GM18858 (cell line): Measurements from ENCODE around the gene ZNF774.
A peak's percentile ranks its signal among the peaks of the same experiment; 100 is the strongest.
"Not testable (repeated sequence)": the region's sequence is repeated elsewhere in the genome, so short reads cannot be mapped to it uniquely, and the experiment has no call there.

ENCODE experiments used
- ATAC-seq: cut with Tn5 transposase; IDR thresholded peaks from one replicate; pipeline ENCODE4 v1.9.1; 2021; ENCODE audit not compliant: unreplicated experiment

ZNF774 gene

DNA sequence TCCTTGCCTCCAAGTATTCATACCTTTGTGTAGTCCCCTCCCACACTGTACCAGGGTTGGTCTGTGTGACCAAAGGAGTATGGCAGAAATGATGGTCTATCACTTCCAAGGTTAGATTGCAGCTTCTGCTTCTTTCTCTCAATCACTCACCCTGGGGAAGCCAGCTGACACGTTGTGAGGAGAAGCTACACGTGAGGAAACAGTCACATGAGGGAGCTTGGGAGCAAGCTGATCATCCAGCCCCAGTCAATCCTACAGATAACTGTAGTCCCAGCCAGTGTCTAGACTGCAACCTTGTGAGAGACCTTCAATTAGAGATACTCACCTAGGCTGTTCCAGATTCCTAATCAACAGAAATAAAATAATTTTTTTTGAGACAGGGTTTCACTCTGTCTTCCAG, 6.2 kb upstream of the ZNF774 start:
- ATAC-seq = no peak

DNA sequence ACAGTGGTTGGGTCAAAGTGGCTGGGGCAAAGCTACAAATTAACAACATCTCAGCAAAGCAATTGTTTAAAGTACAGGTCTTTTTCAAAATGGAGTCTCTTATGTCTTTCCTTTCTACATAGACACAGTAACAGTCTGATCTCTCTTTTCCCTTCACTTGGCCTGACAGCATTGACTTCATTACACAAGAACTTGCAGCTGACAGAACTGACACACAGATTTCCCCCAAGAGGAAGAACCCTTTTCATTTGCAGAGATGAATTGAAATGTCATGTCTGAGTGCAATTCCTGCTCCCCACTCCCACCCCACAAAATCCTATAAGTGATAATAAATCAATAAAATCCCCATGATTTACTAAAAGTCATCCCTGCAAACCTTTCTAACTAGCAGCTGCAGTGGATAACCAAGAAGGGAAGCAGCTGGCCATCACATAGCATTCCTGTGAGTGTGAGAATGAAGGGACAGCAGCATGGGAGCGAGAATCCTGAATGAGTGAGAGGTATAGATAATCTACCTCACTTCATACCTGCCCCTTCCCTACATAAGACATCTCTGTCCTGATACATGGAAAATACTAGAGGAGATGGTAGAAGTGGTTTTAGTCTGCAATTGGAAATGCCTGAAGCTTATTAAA, 4.5 kb upstream of the ZNF774 start:
- not testable (repeated sequence) for ATAC-seq

DNA sequence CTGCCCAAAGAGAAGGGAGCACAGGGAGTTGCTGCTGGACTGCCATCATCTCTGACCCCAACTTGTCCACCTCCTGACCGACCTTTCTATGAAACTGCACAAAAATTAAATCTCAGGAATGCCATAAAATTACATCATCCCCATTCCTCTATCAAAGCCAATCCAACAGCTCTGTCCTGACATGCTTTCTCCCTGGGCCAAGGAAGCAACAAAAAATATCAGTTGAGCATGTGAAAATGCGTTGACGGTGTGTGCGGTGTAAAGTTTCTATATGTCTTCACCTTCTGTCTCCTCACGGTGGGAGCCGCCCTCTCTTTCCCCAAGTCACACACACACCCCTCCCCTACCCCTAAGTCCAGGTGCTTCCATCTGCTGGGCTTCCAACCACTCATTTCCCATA, 3.6 kb upstream of the ZNF774 start:
- ATAC-seq = no peak

DNA sequence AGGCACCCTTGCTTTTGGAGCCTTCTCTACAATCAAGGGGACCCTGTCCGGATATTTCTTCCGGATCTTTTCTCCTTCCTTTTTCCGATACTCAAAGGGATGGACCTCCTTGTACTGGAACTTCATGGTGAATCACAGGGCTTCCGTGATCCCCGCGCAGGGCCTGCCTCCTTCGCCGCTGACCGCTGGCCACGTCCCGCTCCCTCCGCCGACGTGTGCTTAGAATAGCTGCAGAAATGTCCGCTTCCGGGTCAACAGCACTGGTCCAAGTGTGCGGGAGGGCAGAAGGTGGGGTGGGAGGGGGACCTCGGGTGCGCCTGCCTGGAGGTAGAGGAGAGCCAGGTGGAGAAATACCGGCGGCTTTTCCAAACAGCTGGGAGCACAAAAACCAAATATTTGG, 3.0 kb upstream of the ZNF774 start:
- ATAC-seq = no peak

DNA sequence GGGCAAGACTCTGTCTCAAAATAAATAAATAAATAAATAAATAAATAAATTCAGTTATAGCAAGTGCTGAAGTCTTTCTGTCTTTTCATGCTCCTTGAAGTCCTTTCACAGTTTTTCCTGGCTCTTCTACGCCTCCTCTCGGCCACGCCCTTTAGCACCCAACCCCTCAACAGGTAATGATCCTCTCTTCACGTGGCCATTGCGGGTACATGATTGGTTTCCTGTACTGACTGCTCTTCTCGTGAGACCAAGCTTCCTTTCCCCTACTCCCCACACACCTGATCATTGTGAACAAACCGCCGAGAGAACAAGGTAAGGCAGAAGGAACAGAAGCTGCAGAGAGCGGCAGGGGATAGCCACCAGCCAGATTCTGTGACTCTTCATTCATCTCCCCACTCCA, 2.3 kb upstream of the ZNF774 start:
- ATAC-seq = no peak

DNA sequence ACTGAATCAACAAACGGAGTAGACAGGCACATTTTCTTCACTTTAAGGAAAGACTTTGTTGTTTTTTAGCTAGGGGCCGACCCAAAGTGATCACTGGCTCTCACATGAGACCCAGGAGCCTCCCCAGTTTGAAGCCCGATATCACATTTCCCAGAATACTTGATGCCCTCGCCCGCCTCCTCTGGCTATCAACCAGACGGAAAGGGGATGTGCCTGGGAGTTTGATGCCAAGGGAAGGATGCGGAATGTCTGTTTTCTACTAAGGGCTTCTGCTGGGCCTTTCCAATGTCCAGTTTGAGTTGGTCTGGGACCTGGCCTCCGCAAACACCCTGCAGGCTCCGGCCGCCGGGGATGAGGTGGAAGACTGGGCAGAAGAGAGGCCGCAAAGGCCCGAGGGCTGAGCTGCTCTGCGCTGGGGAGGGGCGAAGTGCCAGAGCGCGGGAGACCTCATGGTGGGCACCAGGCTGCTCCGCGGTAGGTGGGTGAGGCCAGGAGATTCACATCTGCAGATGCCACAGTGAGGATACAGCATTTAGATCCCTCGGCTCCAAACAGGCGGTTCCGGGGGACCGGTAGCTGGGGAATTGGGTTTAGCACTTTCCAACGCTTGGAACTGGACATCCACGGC, 491 bp upstream of the ZNF774 start:
- no peak for ATAC-seq

DNA sequence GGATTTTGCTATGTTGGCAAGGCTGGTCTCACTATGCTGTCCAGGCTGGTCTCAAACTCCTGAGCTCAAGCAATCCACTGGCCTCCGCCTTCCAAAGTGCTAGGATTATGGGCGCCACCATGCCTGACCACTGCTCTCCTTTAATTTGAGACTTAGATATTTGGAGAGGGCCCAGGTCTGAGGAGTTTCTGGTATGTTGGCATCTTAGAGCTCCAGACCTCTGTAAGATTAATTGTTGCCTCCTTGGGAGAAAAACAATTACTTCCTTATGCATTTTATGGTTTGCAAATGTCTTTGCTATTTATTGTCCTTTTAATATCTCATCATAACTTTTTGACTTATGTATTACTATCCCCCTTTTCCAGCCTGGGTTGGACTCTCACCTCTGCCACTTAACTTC, 2.9 kb downstream of the ZNF774 start:
- ATAC-seq = no peak

DNA sequence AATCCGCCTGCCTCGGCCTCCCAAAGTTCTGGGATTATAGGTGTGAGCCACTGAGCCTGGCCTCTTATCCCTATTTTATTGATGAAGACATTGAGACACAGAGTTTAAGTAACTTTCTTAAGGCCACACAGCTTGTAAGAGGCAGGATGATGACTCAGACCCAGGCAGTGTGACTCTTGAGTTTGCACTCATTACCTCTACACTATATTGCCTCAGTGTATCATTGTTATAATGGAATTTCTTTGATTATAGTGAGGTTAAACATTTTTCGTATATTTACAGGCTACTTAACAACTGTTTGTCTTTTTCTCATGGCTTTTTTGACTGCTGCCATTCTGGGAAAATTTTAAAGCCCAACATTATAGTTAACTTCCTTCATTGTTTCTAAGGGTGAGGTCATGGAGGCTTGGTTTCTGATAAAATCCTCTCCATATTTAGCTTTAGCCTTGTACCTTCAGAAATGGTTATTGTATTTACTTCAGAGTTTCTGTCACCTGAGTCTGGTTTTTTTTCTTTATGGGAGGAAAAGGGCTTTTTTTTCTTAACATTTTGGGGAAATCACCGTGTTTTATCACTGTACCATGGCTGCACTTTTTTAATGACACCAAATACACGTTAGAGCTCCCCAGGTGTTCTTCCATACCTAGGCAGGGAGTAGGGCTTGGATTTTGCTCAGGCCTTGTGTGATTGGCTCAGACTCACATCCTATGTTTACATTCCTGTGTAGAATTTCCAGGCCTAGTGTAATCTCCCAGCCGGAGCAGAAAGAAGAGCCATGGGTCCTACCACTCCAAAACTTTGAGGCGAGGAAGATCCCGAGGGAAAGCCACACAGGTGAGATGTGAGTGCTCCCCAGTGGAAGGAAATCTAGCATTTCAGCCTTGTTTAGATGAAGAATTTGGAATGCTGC, 6.3 kb downstream of the ZNF774 start:
- ATAC-seq = no peak

DNA sequence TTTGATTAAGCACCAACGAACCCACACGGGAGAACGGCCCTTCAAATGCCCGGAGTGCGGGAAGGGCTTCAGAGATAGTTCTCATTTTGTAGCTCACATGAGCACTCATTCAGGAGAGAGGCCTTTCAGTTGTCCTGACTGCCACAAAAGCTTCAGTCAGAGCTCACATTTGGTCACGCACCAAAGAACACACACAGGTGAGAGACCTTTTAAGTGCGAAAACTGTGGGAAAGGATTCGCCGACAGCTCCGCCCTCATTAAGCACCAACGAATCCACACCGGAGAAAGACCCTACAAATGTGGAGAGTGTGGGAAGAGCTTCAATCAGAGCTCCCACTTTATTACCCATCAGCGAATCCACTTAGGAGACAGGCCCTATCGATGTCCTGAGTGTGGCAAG, 8.7 kb downstream of the ZNF774 start:
- ATAC-seq = no peak

DNA sequence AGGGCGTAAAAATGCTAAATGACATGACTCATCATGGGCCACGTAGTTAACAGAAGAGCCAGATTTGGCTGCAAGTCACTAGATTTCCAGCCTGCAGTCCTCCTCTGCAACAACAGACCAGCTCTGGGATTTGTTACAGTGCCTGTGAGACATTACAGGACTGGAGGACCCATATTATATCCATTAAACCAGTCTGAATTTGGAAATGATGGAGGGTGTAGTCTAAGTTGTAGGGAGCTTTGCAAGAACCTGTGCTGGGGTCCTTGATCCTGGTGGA, 10.8 kb downstream of the ZNF774 start:
- no peak for ATAC-seq

DNA sequence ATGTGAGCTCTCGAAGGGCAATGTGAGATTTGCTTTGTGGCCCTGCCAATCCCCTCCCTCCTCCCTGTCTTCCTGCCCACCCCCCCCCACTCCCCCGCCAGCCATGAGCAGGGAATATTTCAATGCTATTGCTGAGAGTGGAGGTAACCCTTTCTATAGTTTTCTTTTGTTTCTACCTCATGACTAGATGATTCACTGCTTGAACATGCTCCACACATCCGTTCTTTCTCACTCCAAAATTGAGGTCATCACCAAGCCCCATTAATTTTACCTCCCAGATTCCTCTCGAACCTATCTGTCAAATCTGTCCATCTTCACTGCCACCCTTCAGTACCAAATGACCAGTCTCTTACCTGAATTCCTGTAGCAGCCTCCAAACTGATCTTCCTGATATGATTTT, 12.2 kb downstream of the ZNF774 start:
- no peak for ATAC-seq

DNA sequence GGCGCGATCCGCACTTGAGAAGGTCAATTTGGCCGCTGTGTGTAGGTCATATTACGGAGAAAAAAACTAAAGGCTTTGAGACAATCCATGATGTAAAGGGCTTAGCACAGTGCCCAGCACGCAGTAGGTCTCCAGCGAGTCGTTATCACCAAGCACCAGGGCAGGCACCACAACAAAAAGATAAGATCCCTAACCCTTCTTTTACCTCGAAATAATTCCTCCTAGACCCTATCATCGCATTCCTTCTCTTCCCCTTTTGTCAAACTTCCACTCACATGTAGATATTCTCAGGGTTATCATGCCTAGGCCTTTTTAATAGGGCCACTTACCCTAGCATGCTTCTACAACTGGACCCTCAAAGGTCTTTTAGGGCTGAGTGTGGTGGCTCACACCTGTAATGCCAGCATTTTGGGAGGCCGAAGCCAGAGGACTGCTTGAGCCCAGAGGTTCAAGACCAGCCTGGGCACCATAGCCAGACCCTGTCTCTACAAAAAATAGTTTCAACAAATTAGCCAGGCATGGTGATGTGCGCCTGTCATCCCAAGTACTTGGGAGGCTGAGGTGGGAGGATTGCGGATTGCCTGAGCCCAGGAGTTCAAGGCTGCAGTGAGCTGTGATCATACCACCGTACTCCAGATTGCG, 13.5 kb downstream of the ZNF774 start:
- ATAC-seq = no peak

DNA sequence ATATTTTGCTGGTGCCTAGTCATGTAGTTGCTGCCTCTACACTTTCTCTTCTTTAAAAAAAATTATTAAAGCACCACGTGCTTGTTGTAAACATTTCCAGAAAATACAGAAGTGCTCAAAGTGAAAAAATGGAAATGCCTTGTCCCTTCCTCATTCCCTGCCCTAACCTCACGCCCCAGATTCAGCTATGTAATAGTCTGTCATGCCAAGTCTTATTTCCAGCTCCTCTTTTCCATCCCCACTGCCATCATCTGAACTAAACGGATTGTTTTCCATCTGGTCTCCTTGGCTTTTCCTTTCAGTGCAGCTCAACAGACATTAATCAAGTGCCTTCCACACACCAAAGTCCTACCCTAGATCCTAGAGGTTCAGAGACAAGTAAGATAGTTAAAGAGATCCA, 15.5 kb downstream of the ZNF774 start:
- no peak for ATAC-seq

DNA sequence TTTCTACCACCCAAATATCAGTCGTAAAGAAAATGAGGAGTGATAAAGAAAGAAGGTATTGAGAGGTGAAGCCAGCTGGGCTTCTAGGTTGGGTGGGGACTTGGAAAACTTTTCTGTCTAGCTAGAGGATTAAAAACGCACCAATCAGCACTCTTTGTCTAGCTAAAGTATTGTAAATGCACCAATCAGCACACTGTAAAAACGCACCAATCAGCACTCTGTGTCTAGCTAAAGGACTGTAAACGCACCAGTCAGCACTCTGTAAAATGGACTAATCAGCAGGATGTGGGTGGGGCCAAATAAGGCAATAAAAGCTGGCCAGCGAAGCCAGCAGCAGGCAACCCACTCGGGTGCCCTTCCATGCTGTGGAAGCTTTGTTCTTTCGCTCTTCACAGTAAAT, 23.0 kb downstream of the ZNF774 start:
- no peak for ATAC-seq

DNA sequence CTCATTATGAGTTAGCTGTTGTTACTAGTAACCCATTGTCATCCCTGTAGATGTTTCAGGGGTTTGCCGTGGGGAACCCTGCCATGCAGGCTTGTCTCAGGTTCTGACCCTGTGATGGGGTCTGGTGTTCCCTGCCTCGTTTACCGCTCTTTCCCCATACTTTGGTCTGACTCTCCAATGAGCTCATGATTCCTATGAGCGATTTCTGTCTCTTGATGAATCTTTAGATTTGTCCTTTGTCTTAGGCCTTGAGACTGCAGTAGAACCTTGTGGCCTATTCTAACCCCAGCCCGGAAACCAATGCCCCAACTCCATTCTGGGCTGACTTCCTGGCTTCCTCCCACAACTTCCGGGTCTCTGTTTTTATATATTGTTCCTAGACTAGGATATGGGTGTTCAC, 24.7 kb downstream of the ZNF774 start:
- no peak for ATAC-seq

DNA sequence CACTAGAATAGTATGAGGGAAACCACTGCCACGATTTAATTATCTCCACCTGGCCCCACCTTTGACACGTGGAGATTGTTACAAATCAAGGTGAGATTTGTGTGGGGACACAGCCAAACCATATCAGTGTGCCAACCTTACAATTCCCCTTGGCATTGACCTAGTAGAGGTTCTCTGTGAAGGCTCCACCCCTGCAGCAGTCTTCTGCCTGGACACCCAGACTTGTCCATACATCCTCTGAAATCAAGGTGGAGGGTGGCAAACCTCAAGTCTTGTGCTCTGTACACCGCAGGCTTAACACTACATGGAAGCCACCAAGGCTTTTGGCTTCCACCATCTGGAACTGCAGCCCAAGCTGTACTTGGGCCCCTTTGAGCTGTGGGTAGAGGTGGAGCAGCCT, 27.2 kb downstream of the ZNF774 start:
- no peak for ATAC-seq

DNA sequence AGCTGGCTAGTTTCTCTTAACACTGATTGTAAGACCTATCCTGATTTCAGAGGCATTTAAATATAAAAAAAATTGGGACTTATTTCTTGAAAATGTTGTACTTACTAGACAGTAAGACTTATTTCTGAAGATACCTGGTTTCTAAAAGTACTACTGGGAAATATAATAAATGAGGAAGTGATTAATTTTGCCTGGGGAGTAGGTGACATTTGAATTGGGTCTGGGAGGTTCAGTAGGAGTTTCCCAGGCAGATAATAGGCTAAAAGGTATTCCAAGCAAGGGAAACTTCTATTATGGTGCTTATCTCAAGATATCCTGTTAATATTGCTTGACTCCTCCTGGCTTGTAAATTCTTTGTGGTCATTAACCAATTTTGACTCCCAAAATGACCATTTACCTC, 29.4 kb downstream of the ZNF774 start:
- no peak for ATAC-seq

DNA sequence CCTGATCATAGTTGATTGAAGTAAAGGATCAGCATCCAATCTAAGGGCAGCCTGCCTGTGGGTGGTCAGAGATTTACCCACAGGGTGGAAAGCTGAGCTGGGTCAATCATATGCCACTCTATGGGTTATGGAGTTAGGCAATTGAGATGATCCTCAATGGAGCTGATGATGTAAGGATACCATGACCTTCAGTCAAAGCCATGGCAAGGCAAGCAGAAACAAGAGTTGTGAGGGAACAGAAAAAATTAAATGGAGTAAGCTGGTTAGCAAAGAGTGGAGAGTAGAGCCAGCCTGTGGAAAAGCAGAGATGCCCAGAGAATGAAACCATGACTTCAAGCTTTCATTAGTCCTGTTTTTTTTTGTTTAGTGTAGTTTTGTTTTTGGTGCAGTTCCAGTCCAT, 30.2 kb downstream of the ZNF774 start:
- ATAC-seq = no peak

DNA sequence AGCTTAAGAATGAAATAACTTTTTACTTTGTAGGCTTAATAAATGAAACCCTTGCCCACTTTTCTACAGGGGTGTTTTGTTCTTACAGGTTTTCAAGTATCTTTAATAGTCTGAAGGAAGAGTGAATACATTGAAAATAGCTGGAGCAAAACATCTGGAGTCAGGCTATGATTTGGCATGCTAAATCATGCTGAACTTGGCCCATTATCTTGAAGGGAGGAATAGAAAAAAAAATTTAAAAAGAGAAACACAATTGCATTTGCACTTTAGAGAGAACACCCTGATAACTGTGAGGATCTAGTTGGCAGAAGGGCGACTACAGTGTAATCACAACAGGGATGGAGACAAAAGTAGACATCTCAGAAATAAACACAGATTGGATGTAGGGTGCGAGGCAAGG, 34.1 kb downstream of the ZNF774 start:
- ATAC-seq = no peak

DNA sequence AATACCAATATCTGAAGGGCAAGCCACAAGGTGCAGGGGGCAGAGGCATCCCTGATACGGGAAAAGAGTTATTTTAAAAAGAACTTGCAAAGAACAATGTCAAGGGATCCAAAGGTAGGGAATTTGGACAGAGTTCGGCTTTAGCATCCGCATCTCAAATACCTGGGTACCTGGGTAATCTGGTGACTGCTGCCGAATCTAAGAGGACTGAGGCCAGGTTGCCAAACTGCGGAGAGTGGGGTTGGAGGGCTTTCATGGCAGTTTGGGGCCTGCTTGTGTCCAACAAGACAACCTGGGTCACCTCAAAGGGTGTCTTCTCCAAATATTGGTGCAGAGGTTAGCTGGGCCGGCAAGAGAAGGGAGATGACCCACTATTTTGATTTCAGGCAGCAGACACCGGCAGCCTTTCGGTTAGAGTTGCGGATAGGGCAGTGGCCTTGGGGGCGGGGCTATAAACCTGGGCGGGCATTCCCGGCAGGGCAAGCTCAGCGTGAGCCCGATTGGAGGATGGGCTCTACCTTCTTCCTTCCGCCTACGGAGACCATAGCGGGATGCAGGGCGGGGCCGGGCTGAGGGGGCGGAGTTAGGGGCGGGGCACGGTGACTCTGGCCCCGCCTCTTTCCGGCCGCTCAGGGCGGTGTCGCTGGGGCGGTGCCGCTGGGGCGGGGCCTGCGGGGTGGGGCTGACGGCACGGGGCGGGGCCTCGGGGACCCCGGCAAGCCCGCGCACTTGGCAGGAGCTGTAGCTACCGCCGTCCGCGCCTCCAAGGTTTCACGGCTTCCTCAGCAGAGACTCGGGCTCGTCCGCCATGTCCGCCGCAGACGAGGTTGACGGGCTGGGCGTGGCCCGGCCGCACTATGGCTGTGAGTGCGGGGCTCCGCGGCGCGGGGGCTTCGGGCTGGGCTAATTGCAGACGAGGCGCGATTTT, 35.7 kb downstream of the ZNF774 start, which contains the start of gene IQGAP1:
TSS of gene IQGAP1 (plus strand) at position 709 of the 928 bp plus-strand sequence. CDS start at position 809, 100 bp downstream.
- ATAC-seq = peak; percentile 77
